ENCODE data around the gene SCN8A. TPM values are rescaled to one million over a fixed set of nuclear protein-coding genes. Genes with fewer than 3 reads are reported as not detected.

The SCN8A gene
- total and polyA plus RNA-seq, 4 donors = 0.06 to 0.77 (median 0.26) TPM

- Histone ChIP-seq H3K27ac (ENCODE audit: low read depth in 1 of 2, low read length in 1 of 2) (peak overlapping the region; percentile 3 to 15), H3K4me3 (no peak overlapping the region), H3K9me3 (ENCODE audit: control insufficient read depth in 4 of 4, insufficient read depth in 3 of 4, low read length in 3 of 4) (peaks cover 0 to 2% (median 0%) of the 10 kb centered on the region in 4 donors), H3K27me3 (ENCODE audit: control insufficient read depth in 3 of 3, insufficient read depth in 3 of 3, low read length in 2 of 3) (peaks cover 0 to 4% (median 3%) of the 10 kb centered on the region in 3 donors), H3K4me1 (ENCODE audit: control insufficient read depth in 5 of 5, insufficient read depth in 5 of 5, low read length in 5 of 5) (peaks cover 0 to 19% (median 7%) of the 10 kb centered on the region in 5 donors), H3K36me3 (ENCODE audit: control insufficient read depth in 4 of 4, insufficient read depth in 4 of 4, low read length in 4 of 4) (no peaks in the 10 kb centered on the region), H3K9ac (ENCODE audit: insufficient read depth in 1 of 2, low read length in 2 of 2) (no peak overlapping the region)
- no peak for DNase-seq
- ATAC-seq (ENCODE audit: insufficient read depth, low FRiP score) = no peak
- no peak for TF ChIP-seq CTCF (IDR thresholded peaks at IDR 0.05; ENCODE audit: control extremely low read depth, extremely low read depth)
- WGBS, 2 donors = 80 to 81% methylated on average over 4 of the region's 4 CpGs
Observed at GRCh38 chr12:51850965-51851299, 259.9 kb downstream of the SCN8A start.

- Histone ChIP-seq H3K9ac (ENCODE audit: insufficient read depth in 1 of 2, low read length in 2 of 2) (no peak overlapping the region), H3K4me3 (no peak overlapping the region), H3K36me3 (ENCODE audit: control insufficient read depth in 4 of 4, insufficient read depth in 4 of 4, low read length in 4 of 4) (no peaks in the 10 kb centered on the region), H3K9me3 (ENCODE audit: control insufficient read depth in 4 of 4, insufficient read depth in 3 of 4, low read length in 3 of 4) (peaks cover 0 to 2% (median 0%) of the 10 kb centered on the region in 4 donors), H3K27me3 (ENCODE audit: control insufficient read depth in 3 of 3, insufficient read depth in 3 of 3, low read length in 2 of 3) (peaks cover 0 to 3% (median 0%) of the 10 kb centered on the region in 3 donors), H3K27ac (ENCODE audit: low read depth in 1 of 2, low read length in 1 of 2) (peak overlapping the region; percentile 3 to 57), H3K4me1 (ENCODE audit: control insufficient read depth in 5 of 5, insufficient read depth in 5 of 5, low read length in 5 of 5) (peaks cover 0 to 15% (median 2%) of the 10 kb centered on the region in 5 donors)
- TF ChIP-seq CTCF (IDR thresholded peaks at IDR 0.05; ENCODE audit: control extremely low read depth, extremely low read depth) = no peak
- no peak for ATAC-seq (ENCODE audit: insufficient read depth, low FRiP score)
- 24 to 40% methylated on average over 7 to 8 of the region's 8 CpGs for WGBS, 2 donors
- no peak for DNase-seq
Observed at GRCh38 chr12:51851413-51852124, 260.5 kb downstream of the SCN8A start.

- Histone ChIP-seq H3K27me3 (ENCODE audit: control insufficient read depth in 3 of 3, insufficient read depth in 3 of 3, low read length in 2 of 3) (peaks cover 0 to 3% (median 0%) of the 10 kb centered on the region in 3 donors), H3K4me3 (no peak overlapping the region), H3K9me3 (ENCODE audit: control insufficient read depth in 4 of 4, insufficient read depth in 3 of 4, low read length in 3 of 4) (peaks cover 0 to 2% (median 0%) of the 10 kb centered on the region in 4 donors), H3K4me1 (ENCODE audit: control insufficient read depth in 5 of 5, insufficient read depth in 5 of 5, low read length in 5 of 5) (peaks cover 0 to 14% (median 0%) of the 10 kb centered on the region in 5 donors), H3K9ac (ENCODE audit: insufficient read depth in 1 of 2, low read length in 2 of 2) (no peak overlapping the region), H3K27ac (ENCODE audit: low read depth in 1 of 2, low read length in 1 of 2) (peak overlapping the region in 1 of 2 donors; percentile 57), H3K36me3 (ENCODE audit: control insufficient read depth in 4 of 4, insufficient read depth in 4 of 4, low read length in 4 of 4) (no peaks in the 10 kb centered on the region)
- 87 to 95% methylated on average over 5 of the region's 5 CpGs for WGBS, 2 donors
- no peak for ATAC-seq (ENCODE audit: insufficient read depth, low FRiP score)
- no peak for DNase-seq
- no peak for TF ChIP-seq CTCF (IDR thresholded peaks at IDR 0.05; ENCODE audit: control extremely low read depth, extremely low read depth)
Observed at GRCh38 chr12:51852404-51853137, 261.5 kb downstream of the SCN8A start.
